Osteocyte (in vitro differentiated cells): ENCODE data around the gene NCCRP1. TPM values are rescaled to one million over a fixed set of nuclear protein-coding genes. Genes with fewer than 3 reads are reported as not detected.

Experiments
- DNase-seq: peaks from one replicate; pipeline ENCODE4 v3.0.0; 2021; ENCODE audit warnings: mixed read lengths; ENCODE audit not compliant: unreplicated experiment; ENCODE audit errors: extremely low spot score
- H3K27ac Mint-ChIP-seq: one replicate; pipeline ENCODE4 v1.8.0; 2021; ENCODE audit warnings: mild to moderate bottlenecking, mixed read lengths; ENCODE audit not compliant: unreplicated experiment
- H3K27me3 Mint-ChIP-seq: one replicate; pipeline ENCODE4 v1.8.0; 2021; ENCODE audit warnings: mixed read lengths; ENCODE audit not compliant: unreplicated experiment
- H3K36me3 Mint-ChIP-seq: one replicate; pipeline ENCODE4 v1.8.0; 2021; ENCODE audit warnings: mixed read lengths; ENCODE audit not compliant: unreplicated experiment
- H3K4me1 Mint-ChIP-seq: one replicate; pipeline ENCODE4 v1.8.0; 2021; ENCODE audit warnings: mixed read lengths; ENCODE audit not compliant: unreplicated experiment
- H3K4me3 Mint-ChIP-seq: one replicate; pipeline ENCODE4 v1.8.0; 2021; ENCODE audit warnings: mild to moderate bottlenecking, moderate library complexity, mixed read lengths; ENCODE audit not compliant: unreplicated experiment
- H3K9me3 Mint-ChIP-seq: one replicate; pipeline ENCODE4 v1.8.0; 2021; ENCODE audit warnings: mixed read lengths; ENCODE audit not compliant: unreplicated experiment
- CTCF ChIP-seq: fragments of 200-600 bp; sonication (generic); IDR thresholded peaks from 2 replicates; pipeline ENCODE4 v1.5.0; 2021; ENCODE audit warnings: antibody characterized with exemption, mild to moderate bottlenecking, moderate library complexity
- total RNA-seq: library from RNA; stranded (reverse); gene quantifications from 2 replicates; pipeline ENCODE4 v1.2.1, GENCODE V29; 2021

The NCCRP1 gene
- total RNA-seq, 1 donor from 2014 or later, result not detected

- H3K4me3 Mint-ChIP-seq, result no peak overlapping the region
- no peak overlapping the region for H3K27ac Mint-ChIP-seq
- peaks cover 43% of the 10 kb centered on the region for H3K27me3 Mint-ChIP-seq
- no peak for DNase-seq
- H3K4me1 Mint-ChIP-seq, result peaks cover 3% of the 10 kb centered on the region
- H3K36me3 Mint-ChIP-seq, result no peaks in the 10 kb centered on the region
- TF ChIP-seq CTCF, result no peak
- no peaks in the 10 kb centered on the region for H3K9me3 Mint-ChIP-seq
Measured at GRCh38 chr19:39200803-39201115, 4.0 kb downstream of the NCCRP1 start.

DNA sequence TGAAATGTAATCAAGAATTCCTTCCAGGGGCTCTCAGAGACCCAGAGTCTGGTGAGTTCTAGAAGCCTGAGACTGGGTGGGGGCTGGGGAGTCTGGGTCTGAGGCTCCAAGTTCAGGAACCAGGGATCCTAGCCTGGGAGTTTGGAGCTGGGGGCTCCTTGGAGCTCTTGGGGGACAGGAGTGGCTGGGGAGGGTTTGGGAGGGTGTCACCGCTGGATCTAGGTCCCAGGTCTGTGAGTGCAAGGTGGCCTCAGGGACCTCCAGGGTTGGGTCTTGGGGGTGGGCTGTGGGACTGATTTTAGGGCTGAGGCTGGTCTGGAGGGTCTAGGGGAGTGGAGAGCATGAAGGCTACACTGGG lies 6.2 kb downstream of the NCCRP1 start:
- peaks cover 30% of the 10 kb centered on the region for H3K27me3 Mint-ChIP-seq
- no peak for DNase-seq
- H3K4me3 Mint-ChIP-seq, result no peak overlapping the region
- no peaks in the 10 kb centered on the region for H3K36me3 Mint-ChIP-seq
- no peak for TF ChIP-seq CTCF
- H3K27ac Mint-ChIP-seq, result no peak overlapping the region
- no peaks in the 10 kb centered on the region for H3K9me3 Mint-ChIP-seq
- no peaks in the 10 kb centered on the region for H3K4me1 Mint-ChIP-seq

- no peaks in the 10 kb centered on the region for H3K36me3 Mint-ChIP-seq
- H3K27ac Mint-ChIP-seq, result no peak within 1 kb of the TSS
- H3K27me3 Mint-ChIP-seq, result peaks cover 29% of the 10 kb centered on the region
- DNase-seq, result no peak
- no peaks in the 10 kb centered on the region for H3K4me1 Mint-ChIP-seq
- no peak within 1 kb of the TSS for H3K4me3 Mint-ChIP-seq
- no peaks in the 10 kb centered on the region for H3K9me3 Mint-ChIP-seq
- no peak for TF ChIP-seq CTCF
Measured at GRCh38 chr19:39203372-39204341, 6.9 kb downstream of the NCCRP1 start, which contains the start of gene SYCN. Gene SYCN (minus strand): TSS chr19:39204263. CDS start chr19:39204254, 9 bp downstream.

- Mint-ChIP-seq H3K27me3 (peaks cover 31% of the 10 kb centered on the region), H3K4me3 (no peak overlapping the region), H3K9me3 (no peaks in the 10 kb centered on the region), H3K4me1 (no peaks in the 10 kb centered on the region), H3K27ac (no peak overlapping the region), H3K36me3 (no peaks in the 10 kb centered on the region)
- TF ChIP-seq CTCF, result no peak
- no peak for DNase-seq
Measured at GRCh38 chr19:39205449-39205764, 8.6 kb downstream of the NCCRP1 start.

GRCh38 chr19:39206122-39206521 lies 9.4 kb downstream of the NCCRP1 start:
- no peaks in the 10 kb centered on the region for H3K4me1 Mint-ChIP-seq
- H3K36me3 Mint-ChIP-seq, result no peaks in the 10 kb centered on the region
- H3K27me3 Mint-ChIP-seq, result peaks cover 24% of the 10 kb centered on the region
- H3K27ac Mint-ChIP-seq, result no peak overlapping the region
- no peaks in the 10 kb centered on the region for H3K9me3 Mint-ChIP-seq
- DNase-seq, result no peak
- no peak overlapping the region for H3K4me3 Mint-ChIP-seq
- TF ChIP-seq CTCF, result no peak
